OCI-LY7 (cell line): ENCODE results near the gene LILRB1. TPM values are rescaled to one million over a fixed set of nuclear protein-coding genes. Genes with fewer than 3 reads are reported as not detected.
"Not testable (repeated sequence)": the region's sequence is repeated elsewhere in the genome, so short reads cannot be mapped to it uniquely, and the experiment has no call there.

ENCODE experiments used
- BruUV-seq: library from RNA; stranded (reverse); fragments of 400-500 nt; replicated peaks from 2 replicates; lab custom pipeline; 2021; lab: Mats Ljungman, UMichigan
- CTCF ChIA-PET: fragments of 300-600 bp; sonication (Branson Sonifier 250); formaldehyde crosslinking; loops from one replicate; lab custom pipeline; 2022; ENCODE audit warnings: antibody characterized with exemption; ENCODE audit not compliant: unreplicated experiment; lab: Charles Lee
- POLR2A ChIA-PET: fragments of 300-600 bp; sonication (Branson Sonifier 250); formaldehyde crosslinking; loops from one replicate; lab custom pipeline; 2022; ENCODE audit warnings: antibody characterized with exemption; lab: Charles Lee
- DNase-seq: peaks from one replicate; pipeline ENCODE4 v3.0.0-alpha.2; 2015; ENCODE audit warnings: low spot score
- H2AFZ ChIP-seq: fragments of 200-600 bp; sonication (generic), shearing (Covaris generic); 2 replicates; pipeline ENCODE4 v1.6.1; 2014; ENCODE audit warnings: mild to moderate bottlenecking, antibody characterized with exemption, low read length, moderate library complexity
- H3K27ac ChIP-seq: fragments of 200-600 bp; sonication (generic); 2 replicates; pipeline ENCODE4 v1.5.1; 2014; ENCODE audit warnings: mixed run types, low read depth, mild to moderate bottlenecking, moderate library complexity, low read length, inconsistent platforms; ENCODE audit not compliant: poor library complexity, severe bottlenecking
- H3K36me3 ChIP-seq: fragments of 200-600 bp; sonication (generic); 2 replicates; pipeline ENCODE4 v1.6.1; 2014; ENCODE audit warnings: mild to moderate bottlenecking, antibody characterized with exemption, low read length, moderate library complexity, mixed read lengths; ENCODE audit not compliant: insufficient read depth
- H3K4me1 ChIP-seq: fragments of 200-600 bp; sonication (generic); 2 replicates; pipeline ENCODE4 v1.5.1; 2014; ENCODE audit warnings: mild to moderate bottlenecking, low read length; ENCODE audit not compliant: insufficient read depth, poor library complexity, severe bottlenecking
- H3K4me2 ChIP-seq: fragments of 200-600 bp; sonication (generic); 2 replicates; pipeline ENCODE4 v1.6.1; 2014; ENCODE audit warnings: mild to moderate bottlenecking, low read length
- H3K4me3 ChIP-seq: fragments of 200-600 bp; sonication (generic); 2 replicates; pipeline ENCODE4 v1.5.1; 2014; ENCODE audit warnings: mild to moderate bottlenecking, low read depth, low read length; ENCODE audit not compliant: poor library complexity, severe bottlenecking
- H3K79me2 ChIP-seq: fragments of 200-600 bp; sonication (generic); 2 replicates; pipeline ENCODE4 v1.6.1; 2016; ENCODE audit warnings: low read depth, mild to moderate bottlenecking, low read length, moderate library complexity, mixed read lengths; ENCODE audit not compliant: insufficient read depth
- H3K9me2 ChIP-seq: fragments of 200-600 bp; sonication (generic); 2 replicates; pipeline ENCODE4 v1.6.1; 2016; ENCODE audit warnings: mild to moderate bottlenecking, low read length, mixed read lengths; ENCODE audit not compliant: insufficient read depth
- H3K9me3 ChIP-seq: fragments of 200-600 bp; sonication (generic); 2 replicates; pipeline ENCODE4 v1.6.1; 2014; ENCODE audit warnings: mild to moderate bottlenecking, mixed run types, low read length, mixed read lengths
- H4K20me1 ChIP-seq: fragments of 200-600 bp; sonication (generic); 2 replicates; pipeline ENCODE4 v1.6.1; 2014; ENCODE audit warnings: mild to moderate bottlenecking, antibody characterized with exemption, low read length, moderate library complexity, mixed read lengths; ENCODE audit not compliant: insufficient read depth
- CTCF ChIP-seq: fragments of 200-600 bp; sonication (generic); conservative IDR thresholded peaks from 2 replicates; pipeline ENCODE4 v1.5.1; 2014; ENCODE audit warnings: mild to moderate bottlenecking, antibody characterized with exemption, low read length, moderate library complexity, mixed read lengths
- EZH2phosphoT487 ChIP-seq: fragments of 200-600 bp; sonication (generic); IDR thresholded peaks from 2 replicates; pipeline ENCODE4 v1.6.1; 2018; ENCODE audit warnings: low read depth, borderline replicate concordance, mild to moderate bottlenecking, mixed run types, antibody characterized with exemption, low read length, moderate library complexity, mixed read lengths
- intact Hi-C: fragments of 100-400 bp; cut with micrococcal nuclease; formaldehyde crosslinking; loops from one replicate; pipeline ENCODE4 v1.10.0; 2022; ENCODE audit not compliant: unreplicated experiment
- total RNA-seq, 2 experiments: library from RNA; depleted of rRNA in 1 of 2; stranded (reverse); fragments of >200 nt in 1 of 2; shearing (Covaris generic) in 1 of 2; gene quantifications; 2 replicates each; pipeline ENCODE4 v1.2.3, GENCODE V29; 2014 to 2022

LILRB1 gene
- total RNA-seq, 2 experiments from 2014 or later = 4.5 TPM; not detected in 1

GRCh38 chr19:54593931-54594626 is 36.2 kb upstream of the LILRB1 start:
- H3K27ac ChIP-seq, H3K9me3 ChIP-seq, H4K20me1 ChIP-seq, H2AFZ ChIP-seq, intact Hi-C loops, DNase-seq, H3K4me3 ChIP-seq, CTCF ChIA-PET, H3K4me2 ChIP-seq, BruUV-seq, H3K4me1 ChIP-seq, H3K9me2 ChIP-seq, H3K36me3 ChIP-seq, POLR2A ChIA-PET, H3K79me2 ChIP-seq: not testable (repeated sequence)

DNA sequence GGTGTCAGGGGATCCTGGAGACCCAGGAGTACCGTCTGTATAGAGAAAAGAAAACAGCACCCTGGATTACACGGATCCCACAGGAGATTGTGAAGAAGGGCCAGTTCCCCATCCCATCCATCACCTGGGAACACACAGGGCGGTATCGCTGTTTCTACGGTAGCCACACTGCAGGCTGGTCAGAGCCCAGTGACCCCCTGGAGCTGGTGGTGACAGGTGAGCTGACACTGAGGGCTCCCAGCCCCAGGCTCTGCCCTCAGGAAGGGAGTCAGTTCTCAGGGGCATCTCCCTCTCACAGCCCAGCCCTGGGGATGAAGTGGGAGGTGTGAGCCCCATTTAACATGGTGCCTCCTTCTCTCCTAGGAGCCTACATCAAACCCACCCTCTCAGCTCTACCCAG is 35.5 kb upstream of the LILRB1 start:
- Histone ChIP-seq H3K36me3 (no peaks in the 10 kb centered on the region), H3K27ac (no peak overlapping the region), H4K20me1 (no peaks in the 10 kb centered on the region), H3K4me3 (no peak overlapping the region), H3K79me2 (no peaks in the 10 kb centered on the region), H3K4me2 (no peak overlapping the region), H2AFZ (no peak overlapping the region), H3K9me3 (no peaks in the 10 kb centered on the region), H3K9me2 (no peaks in the 10 kb centered on the region), H3K4me1 (no peaks in the 10 kb centered on the region)
- no peak for DNase-seq
- intact Hi-C loops = no loop called here
- ChIA-PET CTCF (no interaction called here), POLR2A (no interaction called here)
- BruUV-seq = no TSS peak
- no peak for TF ChIP-seq EZH2phosphoT487
- TF ChIP-seq CTCF = no peak

DNA sequence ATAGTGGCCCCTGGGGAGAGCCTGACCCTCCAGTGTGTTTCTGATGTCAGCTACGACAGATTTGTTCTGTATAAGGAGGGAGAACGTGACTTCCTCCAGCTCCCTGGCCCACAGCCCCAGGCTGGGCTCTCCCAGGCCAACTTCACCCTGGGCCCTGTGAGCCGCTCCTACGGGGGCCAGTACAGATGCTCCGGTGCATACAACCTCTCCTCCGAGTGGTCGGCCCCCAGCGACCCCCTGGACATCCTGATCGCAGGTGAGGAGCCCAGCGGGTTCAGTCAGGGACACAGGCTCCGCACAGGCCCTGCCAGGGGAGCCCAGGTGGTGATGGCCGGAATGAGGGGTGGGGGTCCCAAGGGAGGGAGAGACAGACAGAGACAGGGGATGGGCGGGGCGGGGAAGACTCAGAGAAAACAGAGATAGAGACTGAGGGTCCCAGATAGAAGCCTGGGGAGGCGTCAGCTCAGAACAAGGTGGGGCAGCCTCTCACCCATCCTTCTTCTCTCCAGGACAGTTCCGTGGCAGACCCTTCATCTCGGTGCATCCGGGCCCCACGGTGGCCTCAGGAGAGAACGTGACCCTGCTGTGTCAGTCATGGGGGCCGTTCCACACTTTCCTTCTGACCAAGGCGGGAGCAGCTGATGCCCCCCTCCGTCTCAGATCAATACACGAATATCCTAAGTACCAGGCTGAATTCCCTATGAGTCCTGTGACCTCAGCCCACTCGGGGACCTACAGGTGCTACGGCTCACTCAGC is 34.4 kb upstream of the LILRB1 start:
- H3K9me2 ChIP-seq, H3K4me3 ChIP-seq, H3K79me2 ChIP-seq, H3K4me2 ChIP-seq, H3K27ac ChIP-seq, BruUV-seq, H3K4me1 ChIP-seq, POLR2A ChIA-PET, H3K9me3 ChIP-seq, H4K20me1 ChIP-seq, H2AFZ ChIP-seq, H3K36me3 ChIP-seq, intact Hi-C loops, DNase-seq: not testable (repeated sequence)
- CTCF ChIA-PET = interaction anchor here (0.5 kb wide), 1 partner anchor 54 kb away, joined by 4 read pairs; no protein-coding TSS in a partner anchor
